GM19240 (cell line): Measurements from ENCODE around the gene CELF1.

ENCODE experiments used
- DNase-seq: peaks from one replicate; pipeline ENCODE4 v3.0.0; 2011; ENCODE audit warnings: low spot score; ENCODE audit not compliant: insufficient read length

The CELF1 gene

GRCh38 chr11:47488674-47489394, 64.1 kb downstream of the CELF1 start:
- no peak for DNase-seq

- no peak for DNase-seq
These were observed 64.8 kb downstream of the CELF1 start for GRCh38 chr11:47488111-47488510.

- no peak for DNase-seq
These were observed 65.5 kb downstream of the CELF1 start for GRCh38 chr11:47487421-47487820.

GRCh38 chr11:47485107-47485506, 67.8 kb downstream of the CELF1 start:
- no peak for DNase-seq

- DNase-seq = no peak
These were observed 69.5 kb downstream of the CELF1 start for GRCh38 chr11:47483457-47483856.

- no peak for DNase-seq
These were observed 72.2 kb downstream of the CELF1 start for GRCh38 chr11:47480762-47481161.

- no peak for DNase-seq
These were observed 74.1 kb downstream of the CELF1 start for GRCh38 chr11:47478651-47479329.

GRCh38 chr11:47477753-47478152, 75.2 kb downstream of the CELF1 start:
- no peak for DNase-seq

- no peak for DNase-seq
These were observed 75.6 kb downstream of the CELF1 start for GRCh38 chr11:47477323-47477722.

- no peak for DNase-seq
These were observed 82.3 kb downstream of the CELF1 start for GRCh38 chr11:47470671-47471070.

GRCh38 chr11:47469361-47470179, 83.4 kb downstream of the CELF1 start:
- no peak for DNase-seq

GRCh38 chr11:47468598-47469214, 84.2 kb downstream of the CELF1 start:
- no peak for DNase-seq

GRCh38 chr11:47467357-47467756, 85.6 kb downstream of the CELF1 start:
- DNase-seq = no peak

- no peak for DNase-seq
These were observed 86.2 kb downstream of the CELF1 start for GRCh38 chr11:47466701-47467250.

GRCh38 chr11:47466201-47466600, 86.7 kb downstream of the CELF1 start:
- no peak for DNase-seq

GRCh38 chr11:47464483-47464882, 88.4 kb downstream of the CELF1 start:
- DNase-seq = no peak

GRCh38 chr11:47461876-47462275, 91.1 kb downstream of the CELF1 start:
- DNase-seq = no peak

GRCh38 chr11:47460571-47461235, 92.2 kb downstream of the CELF1 start:
- DNase-seq = no peak

- peak; percentile 71 for DNase-seq
These were observed 98.7 kb downstream of the CELF1 start for GRCh38 chr11:47454258-47454671.

GRCh38 chr11:47453365-47453764, 99.6 kb downstream of the CELF1 start:
- DNase-seq = no peak

- no peak for DNase-seq
These were observed 100.9 kb downstream of the CELF1 start for GRCh38 chr11:47451990-47452389.
